Cardiac muscle cell (in vitro differentiated cells and primary cell): ENCODE measurements around the gene CREB5. TPM values are rescaled to one million over a fixed set of nuclear protein-coding genes. Genes with fewer than 3 reads are reported as not detected.

Experiments
- DNase-seq, 2 donors: peaks; one replicate each; pipeline versions ENCODE4 v3.0.0 to v3.0.0-alpha.2; 2010 to 2017; ENCODE audit warnings: low read depth in 1 of 2, low spot score in 1 of 2
- H3K27ac ChIP-seq: fragments of 200-600 bp; sonication (generic); 2 replicates; pipeline ENCODE4 v1.5.1; 2016
- H3K27me3 ChIP-seq: fragments of 200-600 bp; sonication (generic); 2 replicates; pipeline ENCODE4 v1.6.0; 2016; ENCODE audit warnings: control low read depth
- H3K36me3 ChIP-seq: fragments of 200-600 bp; sonication (generic); 2 replicates; pipeline ENCODE4 v1.5.1; 2016; ENCODE audit warnings: control low read depth
- H3K4me1 ChIP-seq: fragments of 200-600 bp; sonication (generic); 2 replicates; pipeline ENCODE4 v1.8.1; 2017; ENCODE audit warnings: low read depth, mild to moderate bottlenecking, mixed run types
- H3K4me3 ChIP-seq: fragments of 200-600 bp; sonication (generic); 2 replicates; pipeline ENCODE4 v1.5.1; 2016; ENCODE audit warnings: mild to moderate bottlenecking
- H3K9me3 ChIP-seq: fragments of 200-600 bp; sonication (generic); 2 replicates; pipeline ENCODE4 v1.5.1; 2017; ENCODE audit warnings: low read depth, mild to moderate bottlenecking, control low read depth
- polyA plus RNA-seq: library from polyadenylated mRNA; unstranded; fragments of >200 nt; fragmentation: Nextera tagmentation; extraction: Ambion mirVana; gene quantifications from 2 replicates; pipeline ENCODE4 v1.2.1, GENCODE V29; 2016
- total RNA-seq: library from RNA; depleted of rRNA; stranded (reverse); fragments of >200 nt; gene quantifications from 2 replicates; pipeline ENCODE4 v1.2.3, GENCODE V29; 2016
- TF ChIP-seq, protein P1 (sequence below): IDR thresholded peaks from 2 replicates; pipeline ENCODE4 v1.5.1; 2012; ENCODE audit warnings: low read depth, mild to moderate bottlenecking, low read length

CREB5 gene
- total and polyA plus RNA-seq, 2 experiments from 2014 or later: 4.6 TPM

DNA sequence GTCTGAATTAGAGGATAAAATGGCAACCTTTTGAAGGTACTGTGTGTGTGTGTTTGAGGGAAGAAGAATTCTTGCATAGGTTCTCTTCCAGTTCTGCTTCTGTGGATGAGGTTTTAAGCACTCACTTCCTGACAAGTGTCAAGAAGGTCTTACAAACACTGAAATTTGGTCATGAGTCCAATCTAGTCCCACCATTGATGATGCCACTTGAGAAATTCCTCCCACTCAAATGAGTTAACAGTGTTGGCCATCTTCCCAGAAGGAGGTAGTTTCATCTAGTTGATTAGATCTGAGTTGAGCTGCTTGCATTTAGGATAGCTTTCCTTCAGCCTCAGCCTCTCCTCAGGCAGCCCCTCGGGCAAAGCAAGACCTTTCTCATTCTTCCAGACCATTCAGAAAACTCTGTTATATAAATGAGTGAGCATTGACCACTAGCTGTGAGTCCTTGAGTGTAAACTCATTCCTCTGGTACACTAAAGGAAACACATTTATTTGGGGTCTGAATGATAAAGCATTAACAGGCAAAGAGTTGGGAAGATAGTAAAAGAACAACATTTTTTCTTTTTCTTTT lies 356.3 kb downstream of the CREB5 start:
- no peaks in the 10 kb centered on the region for H3K9me3 ChIP-seq
- TF ChIP-seq, protein P1, sequence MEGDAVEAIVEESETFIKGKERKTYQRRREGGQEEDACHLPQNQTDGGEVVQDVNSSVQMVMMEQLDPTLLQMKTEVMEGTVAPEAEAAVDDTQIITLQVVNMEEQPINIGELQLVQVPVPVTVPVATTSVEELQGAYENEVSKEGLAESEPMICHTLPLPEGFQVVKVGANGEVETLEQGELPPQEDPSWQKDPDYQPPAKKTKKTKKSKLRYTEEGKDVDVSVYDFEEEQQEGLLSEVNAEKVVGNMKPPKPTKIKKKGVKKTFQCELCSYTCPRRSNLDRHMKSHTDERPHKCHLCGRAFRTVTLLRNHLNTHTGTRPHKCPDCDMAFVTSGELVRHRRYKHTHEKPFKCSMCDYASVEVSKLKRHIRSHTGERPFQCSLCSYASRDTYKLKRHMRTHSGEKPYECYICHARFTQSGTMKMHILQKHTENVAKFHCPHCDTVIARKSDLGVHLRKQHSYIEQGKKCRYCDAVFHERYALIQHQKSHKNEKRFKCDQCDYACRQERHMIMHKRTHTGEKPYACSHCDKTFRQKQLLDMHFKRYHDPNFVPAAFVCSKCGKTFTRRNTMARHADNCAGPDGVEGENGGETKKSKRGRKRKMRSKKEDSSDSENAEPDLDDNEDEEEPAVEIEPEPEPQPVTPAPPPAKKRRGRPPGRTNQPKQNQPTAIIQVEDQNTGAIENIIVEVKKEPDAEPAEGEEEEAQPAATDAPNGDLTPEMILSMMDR: no peak
- no peak overlapping the region for H3K27ac ChIP-seq
- DNase-seq: no peak
- H3K4me3 ChIP-seq: no peak overlapping the region
- H3K4me1 ChIP-seq: no peaks in the 10 kb centered on the region
- H3K36me3 ChIP-seq: no peaks in the 10 kb centered on the region
- no peaks in the 10 kb centered on the region for H3K27me3 ChIP-seq

DNA sequence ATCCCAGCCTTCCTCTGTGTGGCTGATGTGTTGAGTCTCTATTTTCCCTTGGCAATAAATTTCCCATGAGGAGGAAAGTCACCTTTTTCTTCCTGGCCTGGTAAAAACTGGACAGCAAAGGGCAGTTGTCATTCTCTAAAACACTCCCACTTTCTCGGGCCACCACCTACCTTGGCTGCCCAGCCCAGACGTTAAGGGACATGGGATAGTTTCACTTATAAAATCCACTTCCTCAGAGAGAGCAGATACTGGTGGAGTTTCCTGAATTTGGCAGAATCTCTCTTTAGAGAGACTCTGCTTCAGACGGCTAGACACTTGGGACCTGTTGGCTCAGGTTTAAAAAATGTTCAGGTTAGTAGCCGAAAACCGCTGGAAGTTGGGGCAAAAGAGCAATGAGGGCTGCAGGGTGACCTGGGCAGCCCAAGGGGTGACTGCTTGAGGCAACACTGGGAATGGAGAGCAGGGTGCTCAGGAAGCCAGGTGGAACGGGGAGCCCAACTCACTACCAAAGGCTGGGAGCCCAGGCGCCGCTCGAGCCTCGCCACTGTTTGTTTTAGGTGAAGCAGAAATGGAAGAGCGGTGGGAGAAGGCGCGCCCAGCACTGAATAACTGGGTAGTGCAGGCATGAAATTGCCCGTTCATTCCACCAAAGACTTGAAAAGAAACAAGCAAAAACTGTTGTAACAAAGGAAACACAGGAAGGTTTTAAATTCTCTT lies 359.7 kb downstream of the CREB5 start:
- no peak for DNase-seq
- TF ChIP-seq, protein P1: no peak

DNA sequence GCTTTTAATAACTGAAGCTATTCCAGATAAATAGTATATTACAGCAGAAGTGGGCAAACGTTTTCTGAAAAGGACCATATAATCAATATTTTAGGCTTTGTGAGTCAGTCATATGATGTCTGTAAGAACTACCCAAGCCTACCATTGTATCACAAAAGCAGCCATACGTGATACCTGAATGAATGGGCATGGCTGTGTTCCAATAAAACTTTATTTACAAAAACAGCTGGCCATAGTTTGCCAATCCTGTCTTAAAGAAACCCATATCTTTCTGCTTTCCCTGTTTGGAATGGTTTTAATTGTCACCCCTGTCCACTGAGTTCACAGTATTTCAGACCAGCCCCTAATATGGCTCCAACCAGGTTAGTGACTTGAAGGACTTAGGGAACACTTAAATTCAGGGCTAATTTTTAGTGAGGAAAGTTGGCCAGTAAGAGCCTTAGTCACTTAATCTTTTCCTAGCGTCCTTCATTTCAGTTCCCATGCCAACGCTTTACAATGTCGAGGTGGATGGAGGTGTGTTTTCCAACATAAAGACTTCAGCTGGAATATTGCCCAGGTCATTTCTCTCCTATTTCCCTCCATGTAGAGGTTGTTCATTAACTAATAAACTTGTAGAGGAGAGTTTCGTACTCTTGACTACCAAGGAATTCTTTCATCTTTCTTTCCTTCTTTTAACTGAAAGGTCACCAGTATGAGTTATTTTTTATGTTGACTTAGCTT lies 361.3 kb downstream of the CREB5 start:
- no peaks in the 10 kb centered on the region for H3K9me3 ChIP-seq
- H3K27me3 ChIP-seq: no peaks in the 10 kb centered on the region
- no peak overlapping the region for H3K27ac ChIP-seq
- H3K36me3 ChIP-seq: no peaks in the 10 kb centered on the region
- TF ChIP-seq, protein P1: no peak
- H3K4me1 ChIP-seq: no peaks in the 10 kb centered on the region
- no peak overlapping the region for H3K4me3 ChIP-seq
- DNase-seq: no peak

More for the DNA sequence above, 359.7 kb downstream of the CREB5 start:
- no peaks in the 10 kb centered on the region for H3K27me3 ChIP-seq
- H3K9me3 ChIP-seq: no peaks in the 10 kb centered on the region
- H3K4me1 ChIP-seq: no peaks in the 10 kb centered on the region
- H3K4me3 ChIP-seq: no peak overlapping the region
- no peak overlapping the region for H3K27ac ChIP-seq
- H3K36me3 ChIP-seq: no peaks in the 10 kb centered on the region

DNA sequence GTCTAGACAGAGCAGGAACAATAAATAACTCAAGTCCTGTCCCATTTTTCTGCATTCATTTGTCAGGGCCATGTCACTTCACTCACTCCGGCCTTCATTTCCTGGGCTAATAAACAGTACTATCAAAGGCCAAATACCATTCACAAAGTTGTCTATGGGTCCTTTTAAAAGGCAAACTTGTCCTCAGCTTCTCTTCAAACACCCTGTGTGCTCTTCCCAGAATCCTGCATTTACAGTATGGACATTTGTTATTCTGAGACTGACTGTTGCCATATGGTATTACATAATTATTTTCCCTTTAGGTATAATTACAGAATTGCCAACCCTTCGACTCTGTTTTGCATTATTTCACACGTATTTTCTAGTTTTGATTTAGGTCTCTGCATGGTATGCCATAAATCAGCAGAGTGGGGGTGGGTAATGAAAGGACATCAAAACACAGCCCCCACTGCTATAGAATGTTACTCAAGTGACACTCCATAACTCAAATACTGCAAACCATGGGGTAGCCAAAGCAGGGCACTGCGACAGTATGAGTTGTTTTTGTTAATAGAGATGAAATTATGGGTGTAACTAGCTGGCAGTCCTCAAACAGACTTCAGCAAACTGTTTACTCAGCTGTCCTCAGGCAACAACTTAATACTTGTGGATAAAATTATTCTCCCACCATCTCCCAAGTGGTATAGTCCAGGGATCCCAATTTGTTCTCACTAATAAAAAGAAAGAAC lies 362.1 kb downstream of the CREB5 start:
- no peak for DNase-seq
- no peak overlapping the region for H3K27ac ChIP-seq
- no peaks in the 10 kb centered on the region for H3K4me1 ChIP-seq
- H3K36me3 ChIP-seq: no peaks in the 10 kb centered on the region
- no peaks in the 10 kb centered on the region for H3K9me3 ChIP-seq
- H3K4me3 ChIP-seq: no peak overlapping the region
- H3K27me3 ChIP-seq: no peaks in the 10 kb centered on the region
- TF ChIP-seq, protein P1: no peak

DNA sequence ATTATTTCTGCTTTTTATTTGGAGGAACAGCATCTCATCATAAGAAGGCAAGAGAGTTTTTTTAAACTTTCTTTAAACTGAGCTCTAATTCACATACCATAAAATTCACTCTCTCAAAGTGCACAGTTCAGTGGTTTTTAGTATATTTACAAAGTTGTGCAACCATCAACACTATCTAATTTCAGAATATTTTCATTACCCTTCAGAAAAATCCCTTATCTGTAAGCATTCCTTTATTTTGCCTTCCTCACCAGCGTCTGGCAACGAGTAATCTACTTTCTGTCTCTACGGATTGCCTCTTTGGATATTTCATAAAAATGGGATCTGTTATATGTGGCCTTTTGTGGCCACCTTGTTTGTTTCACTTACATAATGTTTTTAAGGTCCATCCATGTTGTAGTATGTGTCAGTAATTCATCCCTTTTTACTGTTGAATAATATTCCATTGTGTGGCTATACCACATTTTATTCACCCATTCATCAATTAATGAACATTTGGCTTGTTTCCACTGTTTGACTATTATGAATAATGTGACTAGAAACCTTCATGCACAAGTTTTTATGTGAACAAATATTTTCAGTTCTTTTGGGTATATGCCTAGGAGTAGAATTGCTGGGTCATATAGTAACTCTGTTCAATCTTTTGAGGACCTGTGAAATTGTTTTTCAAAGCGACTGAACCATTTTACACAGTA lies 364.3 kb downstream of the CREB5 start:
- no peaks in the 10 kb centered on the region for H3K27me3 ChIP-seq
- TF ChIP-seq, protein P1: no peak
- no peak overlapping the region for H3K4me3 ChIP-seq
- DNase-seq: peak in 1 of 2 donors; percentile 32
- no peaks in the 10 kb centered on the region for H3K9me3 ChIP-seq
- H3K36me3 ChIP-seq: no peaks in the 10 kb centered on the region
- H3K4me1 ChIP-seq: no peaks in the 10 kb centered on the region
- H3K27ac ChIP-seq: no peak overlapping the region
